DOHH2 (cell line): ENCODE measurements around the gene CIAO2A.

ENCODE experiments used
- CTCF ChIP-seq: fragments of 200-600 bp; sonication (generic); IDR thresholded peaks from one replicate; pipeline ENCODE4 v1.5.1; 2014; ENCODE audit warnings: antibody characterized with exemption, mild to moderate bottlenecking, low read depth, low read length; ENCODE audit not compliant: poor library complexity, severe bottlenecking
- EZH2phosphoT487 ChIP-seq: fragments of 200-600 bp; sonication (generic); IDR thresholded peaks from 2 replicates; pipeline ENCODE4 v1.6.1; 2017; ENCODE audit warnings: borderline replicate concordance, mild to moderate bottlenecking, antibody characterized with exemption, low read length, moderate library complexity, mixed read lengths

- TF ChIP-seq CTCF (no peak), EZH2phosphoT487 (no peak)
Measured at GRCh38 chr15:64029110-64029509, 64.5 kb downstream of the CIAO2A start.
